ELF-1 (cell line): ENCODE results near the gene OVOL2.
"Not testable (repeated sequence)": the region's sequence is repeated elsewhere in the genome, so short reads cannot be mapped to it uniquely, and the experiment has no call there.

Experiments
- DNase-seq: peaks from one replicate; pipeline ENCODE4 v3.0.0-alpha.2; 2016; ENCODE audit warnings: low read depth, low spot score

Gene OVOL2

GRCh38 chr20:18057994-18058349 is 256 bp upstream of the OVOL2 start:
- DNase-seq: no peak

GRCh38 chr20:18056174-18057100 is 1.3 kb downstream of the OVOL2 start:
- peak; percentile 55 for DNase-seq

GRCh38 chr20:18055261-18055660 is 2.5 kb downstream of the OVOL2 start:
- DNase-seq: peak; percentile 75

- DNase-seq: peak; percentile 21
Measured at GRCh38 chr20:18052856-18053255, 4.9 kb downstream of the OVOL2 start.

DNA sequence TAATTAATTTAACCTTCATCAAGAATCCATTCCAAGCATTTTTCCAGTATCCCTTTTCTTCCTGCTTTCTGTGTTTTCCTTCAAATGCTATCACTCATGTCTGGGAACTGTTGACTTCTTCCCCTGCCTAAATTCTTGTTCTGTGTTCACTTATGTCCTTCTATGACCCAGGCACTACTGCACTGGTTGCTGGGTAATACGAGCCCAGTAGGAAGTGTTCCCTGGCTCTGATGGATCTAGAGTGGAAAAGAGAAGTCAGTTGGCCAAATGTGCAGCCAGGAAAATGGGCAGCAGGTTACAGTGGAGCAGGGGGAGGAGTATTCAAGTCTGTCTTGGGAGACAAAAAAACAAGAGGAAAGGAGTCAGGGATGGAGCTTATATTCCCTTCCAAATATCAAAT is 7.1 kb downstream of the OVOL2 start:
- no peak for DNase-seq

GRCh38 chr20:18048176-18048575 is 9.5 kb downstream of the OVOL2 start:
- DNase-seq: no peak

DNA sequence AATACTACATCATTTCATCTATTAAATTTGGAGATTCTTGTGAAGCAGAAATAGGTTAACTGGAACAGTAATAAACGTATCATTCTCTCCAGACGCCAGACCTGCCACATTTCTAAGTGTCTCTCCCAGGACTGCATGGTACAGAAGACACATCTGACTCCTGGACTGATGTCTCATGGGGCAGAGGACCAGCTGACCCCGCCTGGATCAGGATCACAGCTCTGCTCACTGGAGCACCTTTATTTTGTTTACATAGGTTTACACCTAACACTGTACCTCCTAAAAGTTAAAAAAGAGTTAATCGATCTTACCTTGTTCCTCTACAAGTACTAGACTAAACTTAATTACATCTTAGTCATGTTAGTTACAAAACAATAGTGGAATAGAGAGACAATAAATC is 11.2 kb downstream of the OVOL2 start:
- no peak for DNase-seq

DNA sequence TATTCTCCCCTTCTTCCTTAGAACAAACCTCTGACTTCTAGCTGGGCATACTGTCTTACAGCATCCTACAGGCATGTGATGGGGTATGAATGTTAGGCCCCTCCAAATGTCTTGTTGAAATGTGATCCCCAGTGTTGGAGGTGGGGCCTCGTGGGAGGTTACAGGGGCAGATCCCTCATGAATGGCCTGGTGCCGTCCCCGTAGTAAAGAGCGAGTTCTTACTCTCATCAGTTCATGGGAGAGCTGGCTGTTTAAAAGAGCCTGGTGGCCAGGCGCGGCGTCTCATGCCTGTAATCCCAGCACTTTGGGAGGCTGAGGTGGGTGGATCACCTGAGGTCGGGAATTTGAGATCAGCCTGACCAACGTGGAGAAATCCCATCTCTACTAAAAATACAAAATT is 15.5 kb downstream of the OVOL2 start:
- DNase-seq: no peak

DNA sequence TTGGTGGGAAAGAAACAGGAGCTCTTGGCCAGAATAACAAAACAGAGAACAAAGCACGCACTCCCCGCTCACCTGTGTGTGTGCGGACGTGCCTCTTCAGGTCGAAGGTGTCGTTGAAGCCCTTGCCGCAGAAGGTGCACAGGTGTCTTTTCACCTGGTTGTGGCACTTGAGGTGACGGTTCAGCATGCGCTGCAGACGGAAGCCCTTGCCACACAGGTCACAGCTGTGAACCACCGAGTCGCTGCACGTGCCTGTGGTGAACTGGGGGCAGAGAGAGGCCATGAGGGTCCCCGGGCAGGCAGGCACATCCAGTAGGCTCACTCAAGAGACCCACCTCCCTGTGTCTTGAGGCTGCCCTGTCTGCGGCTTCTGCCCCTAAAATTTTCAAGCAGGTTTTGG is 16.3 kb downstream of the OVOL2 start:
- DNase-seq: no peak

GRCh38 chr20:18039063-18039462 is 18.7 kb downstream of the OVOL2 start:
- no peak for DNase-seq

DNA sequence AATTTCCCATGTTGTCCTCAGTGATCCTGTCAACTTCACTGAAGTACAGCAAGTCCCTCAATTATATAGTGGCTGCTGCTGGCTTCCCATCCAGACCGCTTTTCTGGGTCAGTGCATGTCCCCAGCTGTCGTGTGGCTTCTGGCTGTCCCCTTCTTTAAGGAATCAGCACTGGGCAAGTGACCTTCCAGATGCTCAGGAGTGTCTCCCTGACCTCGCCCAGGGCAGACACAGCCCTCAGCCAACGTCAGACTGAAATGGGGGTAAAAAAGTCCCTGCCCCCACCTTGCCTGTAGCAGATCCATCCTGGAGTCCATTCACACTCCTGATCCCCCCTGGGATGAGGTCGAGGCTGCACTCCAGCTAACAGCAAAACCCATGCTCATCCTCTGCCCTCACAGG is 23.7 kb downstream of the OVOL2 start:
- no peak for DNase-seq

GRCh38 chr20:18032977-18033892 is 24.5 kb downstream of the OVOL2 start:
- peak; percentile 72 for DNase-seq

GRCh38 chr20:18031888-18032509 is 25.7 kb downstream of the OVOL2 start:
- DNase-seq: no peak

DNA sequence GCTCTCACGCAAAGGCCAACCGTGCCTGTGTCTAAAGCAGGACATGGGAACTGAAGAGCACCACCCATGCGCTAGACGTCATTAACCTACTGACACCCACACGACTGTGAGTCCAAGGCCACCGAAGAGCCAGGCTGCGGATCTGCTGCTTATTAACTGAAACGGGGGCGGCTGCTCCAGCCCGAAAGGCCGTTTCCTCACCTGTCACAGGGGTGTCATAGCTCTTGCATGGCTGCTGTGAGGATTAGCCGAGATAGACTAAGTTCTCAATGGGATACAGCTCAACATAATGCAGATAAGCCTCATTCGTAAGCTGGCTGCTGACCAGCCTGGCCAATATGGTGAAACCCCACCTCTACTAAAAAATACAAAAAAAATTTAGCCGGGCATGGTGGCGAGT is 26.7 kb downstream of the OVOL2 start:
- no peak for DNase-seq

DNA sequence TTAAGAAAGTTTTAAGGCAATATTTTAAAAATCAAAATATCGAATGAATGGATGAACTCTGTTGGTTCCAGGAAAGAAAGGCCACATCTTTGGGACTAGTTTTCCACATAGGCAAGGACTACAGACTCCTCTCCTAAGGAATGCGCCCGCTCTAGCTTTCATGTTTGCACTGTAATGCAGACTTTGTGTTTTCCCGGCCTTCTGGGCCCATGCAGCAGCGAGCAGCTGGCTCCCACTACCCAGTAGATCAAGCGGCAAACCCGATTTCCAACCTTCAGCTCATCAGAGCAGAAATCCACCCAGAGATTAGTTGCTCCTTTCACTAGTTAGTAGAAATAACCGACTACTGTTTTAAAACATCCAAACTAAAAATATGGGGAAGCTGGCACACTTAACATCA is 27.7 kb downstream of the OVOL2 start:
- DNase-seq: no peak

DNA sequence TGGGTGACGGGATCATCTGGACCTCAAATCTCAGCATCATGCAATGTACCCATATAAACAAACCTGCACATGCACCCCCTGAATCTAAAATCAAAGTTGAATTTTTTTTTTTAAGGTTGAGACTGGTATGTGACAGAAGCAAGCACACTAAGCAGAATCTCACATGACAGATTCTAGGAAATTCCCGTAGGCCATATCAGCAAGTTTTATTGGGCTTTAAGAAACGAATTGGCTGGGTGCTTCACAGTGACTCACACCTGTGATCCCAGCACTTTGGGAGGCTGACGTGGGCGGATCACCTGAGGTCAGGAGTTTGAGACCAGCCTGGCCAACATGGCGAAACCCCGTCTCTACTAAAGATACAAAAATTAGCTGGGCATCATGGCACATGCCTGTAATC is 30.7 kb downstream of the OVOL2 start:
- DNase-seq: not testable (repeated sequence)

DNA sequence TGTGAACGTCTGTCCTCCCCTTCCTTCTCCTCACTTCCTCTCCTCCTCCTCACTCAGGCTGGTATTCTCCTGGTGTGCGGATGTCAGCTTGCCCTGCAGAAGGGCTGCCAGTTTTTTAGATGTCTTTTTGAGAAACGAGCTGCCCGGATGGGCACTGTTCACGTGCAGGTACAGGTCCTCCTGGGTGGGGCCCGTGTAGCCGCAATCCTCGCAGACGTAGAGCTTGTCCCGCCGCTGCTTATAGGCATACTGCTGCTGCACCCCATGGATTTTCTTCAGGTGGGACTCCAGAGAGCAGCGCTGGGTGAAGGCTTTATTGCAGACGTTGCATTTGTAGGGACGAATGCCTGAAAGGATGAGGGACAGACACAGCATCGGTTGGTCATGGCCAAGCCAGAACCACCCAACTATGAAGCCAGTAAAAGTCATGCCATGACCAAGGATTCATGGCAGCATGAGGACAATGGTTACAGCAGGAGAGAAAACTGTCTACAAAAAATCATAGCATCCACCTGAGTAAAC is 33.0 kb downstream of the OVOL2 start:
- DNase-seq: no peak

DNA sequence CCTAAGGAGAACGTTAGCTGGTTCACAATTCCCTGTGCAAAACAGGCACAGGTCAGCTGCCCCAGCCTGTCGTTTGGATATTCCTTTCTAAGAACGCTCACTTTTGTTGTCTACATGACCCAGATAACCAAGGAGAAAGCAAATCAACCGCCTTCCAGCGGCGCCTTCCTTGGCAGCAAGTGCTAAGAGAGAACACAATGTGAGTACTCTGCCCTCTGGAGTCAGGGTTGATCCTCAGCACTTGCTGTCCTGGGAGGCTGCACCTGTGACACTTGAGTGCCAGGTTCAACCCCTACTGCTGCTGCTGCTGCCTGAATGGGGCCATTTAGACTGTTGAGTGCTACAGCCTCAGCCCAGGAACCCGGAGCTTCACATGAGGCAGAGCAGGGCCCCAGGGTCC is 36.8 kb downstream of the OVOL2 start:
- DNase-seq: peak; percentile 21

DNA sequence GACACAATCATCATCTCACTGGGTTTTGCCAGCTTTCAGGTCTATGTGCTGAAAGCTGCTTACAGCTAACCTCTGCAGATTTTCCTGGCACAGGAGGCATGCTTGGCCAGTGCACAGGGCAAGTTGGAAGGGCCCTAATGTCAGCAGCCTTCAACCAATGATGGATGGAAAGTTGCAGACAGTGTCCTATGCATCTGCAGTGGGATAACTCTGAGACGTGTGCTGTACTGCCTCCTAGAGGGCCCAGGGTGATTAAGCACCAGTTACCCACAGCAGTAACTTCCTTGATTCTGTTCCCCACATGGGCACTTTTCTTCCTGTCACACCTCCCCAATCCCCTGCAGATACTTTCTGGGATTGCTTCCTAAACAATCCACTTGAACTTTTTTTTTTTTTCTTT is 38.6 kb downstream of the OVOL2 start:
- peak; percentile 61 for DNase-seq

- DNase-seq: no peak
Measured at GRCh38 chr20:18018100-18018499, 39.6 kb downstream of the OVOL2 start.

DNA sequence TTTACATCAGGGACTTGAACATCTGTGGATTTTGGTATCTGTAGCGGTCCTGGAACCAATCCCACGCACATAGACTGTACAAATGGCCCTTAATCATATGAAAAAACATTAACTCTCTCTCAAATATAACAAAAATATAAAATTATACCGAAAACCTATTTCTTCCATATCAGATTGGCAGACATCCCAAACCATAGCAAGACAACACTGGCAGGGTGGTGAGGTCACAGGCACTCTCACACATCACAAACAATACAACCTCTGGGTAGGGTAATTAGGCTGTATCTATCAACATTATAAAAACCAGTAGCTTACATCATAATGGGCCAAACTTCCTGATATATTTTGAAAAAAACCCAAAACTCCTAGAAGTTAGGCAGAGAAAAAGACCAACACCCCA is 40.9 kb downstream of the OVOL2 start:
- DNase-seq: no peak

GRCh38 chr20:18014411-18014810 is 43.3 kb downstream of the OVOL2 start:
- DNase-seq: no peak
